Stimulated activated CD4-positive, alpha-beta T cell treated with anti-CD3 and anti-CD28 coated beads, TNF-alpha, amount 100 ng/mL, for 48 hours (primary cell): ENCODE measurements around the gene SUCO.
"Not testable (repeated sequence)": the region's sequence is repeated elsewhere in the genome, so short reads cannot be mapped to it uniquely, and the experiment has no call there.

Experiments used
- DNase-seq, 3 donors: peaks; one replicate each; pipeline ENCODE4 v3.0.0-alpha.2; 2020; ENCODE audit warnings: low read depth in 3 of 3

Gene SUCO

DNA sequence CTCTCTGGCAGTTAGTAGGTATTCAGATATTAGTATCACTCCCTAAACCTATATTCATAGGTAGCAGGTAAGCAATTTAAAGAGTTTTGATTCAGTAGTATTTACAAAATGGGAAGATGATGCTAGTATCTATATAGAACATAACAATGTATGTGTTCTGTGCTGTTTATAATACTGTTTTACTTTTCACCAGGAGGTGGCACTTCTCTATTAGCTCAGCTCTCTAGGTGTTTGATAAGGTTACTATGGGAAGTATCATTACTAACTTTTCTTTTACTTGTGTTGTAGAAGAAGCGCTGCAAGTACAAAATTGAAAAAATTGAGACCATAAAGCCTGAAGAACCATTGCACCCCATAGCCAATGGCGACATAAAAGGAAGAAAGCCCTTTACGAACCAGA is 76.6 kb downstream of the SUCO start:
- no peak for DNase-seq

DNA sequence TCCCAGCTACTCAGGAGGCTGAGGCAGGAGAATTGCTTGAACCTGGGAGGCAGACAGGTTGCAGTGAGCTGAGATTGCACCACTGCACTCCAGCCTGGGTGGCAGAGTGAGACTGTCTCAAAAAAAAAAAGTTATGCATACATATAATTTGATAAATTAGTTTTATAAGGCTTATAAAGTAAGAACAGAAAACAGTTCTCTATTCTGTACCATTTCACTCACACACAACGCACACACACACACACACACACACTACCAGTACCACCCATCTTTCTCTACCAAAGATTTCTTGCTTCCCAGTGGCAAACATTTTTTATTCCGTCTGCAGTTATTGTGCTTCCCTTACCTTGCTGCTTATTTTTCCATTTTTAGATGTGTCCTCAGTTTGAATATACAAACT is 79.5 kb downstream of the SUCO start:
- no peak for DNase-seq

DNA sequence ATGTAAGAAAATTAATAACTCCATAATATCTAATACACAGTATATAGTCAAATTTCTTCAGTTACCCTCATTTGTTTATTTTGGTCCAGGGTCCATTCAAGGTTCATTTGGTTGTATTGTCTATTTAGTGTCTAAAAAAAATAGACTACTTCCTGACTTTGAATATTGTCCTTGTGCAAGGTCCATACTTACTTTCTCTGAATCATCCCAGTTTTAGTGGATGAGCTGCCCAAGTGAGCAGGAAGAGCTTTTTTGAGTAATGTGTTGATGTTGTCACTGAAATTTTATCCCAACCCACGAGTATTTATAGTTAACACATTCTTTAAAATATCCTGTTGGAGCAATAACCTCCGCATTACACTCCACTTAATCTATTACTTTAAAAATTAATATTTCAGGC is 80.3 kb downstream of the SUCO start:
- no peak for DNase-seq

DNA sequence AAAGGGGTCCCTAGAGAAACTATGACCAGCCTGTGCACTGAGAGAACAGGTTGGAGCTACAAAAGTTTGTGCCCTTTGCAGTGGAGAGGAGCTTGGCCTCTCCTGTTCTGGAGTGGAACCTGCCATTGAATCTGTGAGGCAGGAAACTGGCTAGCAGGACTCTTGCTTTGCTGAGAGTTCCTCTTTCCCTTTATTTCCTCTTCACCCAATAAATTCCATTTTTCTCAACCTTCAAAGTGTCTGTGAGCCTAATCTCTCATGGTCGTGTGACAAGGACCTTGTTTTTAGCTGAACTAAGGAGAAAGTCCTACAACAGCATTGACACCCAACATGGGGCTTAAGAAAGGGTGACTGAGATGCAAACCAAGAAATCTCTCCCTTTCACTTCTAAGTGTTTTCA is 83.2 kb downstream of the SUCO start:
- DNase-seq = no peak

DNA sequence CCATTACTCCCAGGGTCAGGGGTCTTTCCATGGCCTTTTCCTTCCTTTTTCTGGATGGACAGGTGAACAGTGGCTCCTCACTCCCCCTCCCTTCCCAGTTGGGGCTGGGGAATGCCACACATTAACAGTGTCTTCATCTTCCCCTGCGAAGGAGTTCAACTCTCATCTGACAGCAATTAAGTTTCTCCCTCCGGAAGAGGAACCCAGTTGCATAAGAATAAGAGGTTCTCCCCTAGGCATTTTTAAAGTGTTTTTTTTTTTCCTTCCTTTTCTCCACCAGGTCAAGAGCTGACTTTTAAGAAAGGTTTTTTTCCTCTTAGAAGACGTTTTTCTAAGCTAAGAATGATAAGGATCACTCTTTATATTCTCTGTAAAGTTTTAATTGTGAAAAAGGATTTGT is 83.7 kb downstream of the SUCO start:
- DNase-seq = no peak

DNA sequence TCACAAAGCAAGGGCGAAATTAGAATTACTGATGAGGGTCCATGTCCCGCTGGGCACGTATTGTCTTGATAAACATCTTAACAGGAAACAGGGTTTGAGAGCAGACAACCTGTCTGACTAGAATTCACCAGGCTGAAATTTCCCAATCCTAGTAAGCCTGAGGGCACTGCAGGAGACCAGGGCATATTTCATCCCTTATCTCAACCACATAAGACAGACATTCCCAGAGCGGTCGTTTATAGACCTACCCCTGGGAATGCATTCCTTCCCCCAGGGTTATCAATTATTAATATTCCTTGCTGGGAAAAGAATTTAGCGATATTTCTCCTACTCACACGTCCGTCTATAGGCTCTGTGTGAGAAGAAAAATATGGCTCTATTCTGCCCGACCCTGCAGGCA is 87.7 kb downstream of the SUCO start:
- DNase-seq = not testable (repeated sequence)

DNA sequence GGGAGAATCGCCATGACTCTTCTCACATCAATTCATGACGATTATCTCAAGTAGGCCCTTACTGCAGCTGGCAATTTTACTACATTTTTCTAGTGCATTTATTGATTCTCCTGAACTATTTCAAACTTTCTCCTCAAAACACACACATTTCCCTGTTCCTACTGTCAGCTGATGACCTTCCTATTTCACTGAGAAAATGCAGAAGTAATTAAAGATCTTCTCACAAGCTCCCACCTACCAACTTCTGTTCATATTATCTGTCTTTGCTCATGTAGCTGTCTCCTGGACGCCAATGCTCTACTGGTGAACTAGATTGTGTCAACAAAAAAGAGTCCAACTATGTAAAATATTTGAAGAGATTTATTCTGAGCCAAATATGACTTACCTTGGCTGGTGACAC is 89.6 kb downstream of the SUCO start:
- DNase-seq = no peak

DNA sequence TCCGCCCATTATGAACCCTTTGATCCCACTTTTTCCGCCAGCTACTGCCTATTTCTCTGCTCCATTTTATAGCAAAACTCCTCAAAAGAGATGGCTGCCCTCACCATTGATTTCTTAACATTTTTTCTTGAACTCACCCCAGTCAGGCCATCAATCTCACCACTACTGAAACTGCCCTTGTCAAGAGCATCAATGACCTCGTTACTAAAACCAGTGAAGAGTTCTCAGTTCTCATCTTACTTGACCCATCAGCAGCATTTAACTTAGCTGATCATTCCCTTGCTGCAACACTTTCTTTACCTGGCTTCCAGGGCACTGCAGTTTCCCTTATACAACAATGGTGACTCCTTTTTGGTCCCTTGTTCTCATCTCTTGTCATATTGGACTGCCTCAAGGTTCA is 90.8 kb downstream of the SUCO start:
- no peak for DNase-seq

DNA sequence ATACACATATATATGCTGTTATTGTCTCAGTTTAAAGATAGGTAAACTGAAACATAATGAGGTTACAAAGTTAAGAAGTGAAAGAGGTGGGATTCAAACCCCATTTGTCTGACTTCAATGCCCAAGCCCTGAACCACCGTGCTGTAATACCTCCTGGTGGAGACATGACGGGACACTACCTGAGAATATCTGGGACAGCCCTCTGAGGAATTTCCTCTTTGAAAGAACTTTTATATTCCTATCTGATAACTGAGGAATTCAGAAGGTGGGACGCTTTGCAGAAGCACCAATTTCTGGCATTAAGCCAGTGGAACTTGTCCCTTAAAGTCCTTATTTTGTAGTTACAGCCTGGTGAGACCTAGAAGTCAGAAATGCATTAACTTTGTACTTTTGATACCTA is 93.9 kb downstream of the SUCO start:
- DNase-seq = no peak

DNA sequence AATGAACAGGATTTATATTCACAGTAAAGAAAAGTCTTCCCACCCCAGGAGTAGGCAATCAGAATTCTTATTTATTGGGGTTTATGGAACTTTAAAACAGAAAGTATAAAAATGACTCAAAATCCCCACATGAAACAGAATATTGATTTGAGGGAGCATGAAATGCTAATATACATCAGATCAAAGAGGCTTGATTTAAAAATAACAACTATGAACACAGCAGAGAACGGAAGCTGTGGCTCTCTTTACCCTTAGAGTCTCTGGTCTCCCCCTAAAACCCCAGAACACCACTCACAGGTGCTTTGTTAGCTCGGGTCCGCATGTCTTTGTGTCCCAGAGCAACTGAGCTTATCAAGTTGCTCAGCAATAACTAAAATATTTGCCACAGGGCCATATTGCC is 94.8 kb downstream of the SUCO start:
- DNase-seq = no peak

DNA sequence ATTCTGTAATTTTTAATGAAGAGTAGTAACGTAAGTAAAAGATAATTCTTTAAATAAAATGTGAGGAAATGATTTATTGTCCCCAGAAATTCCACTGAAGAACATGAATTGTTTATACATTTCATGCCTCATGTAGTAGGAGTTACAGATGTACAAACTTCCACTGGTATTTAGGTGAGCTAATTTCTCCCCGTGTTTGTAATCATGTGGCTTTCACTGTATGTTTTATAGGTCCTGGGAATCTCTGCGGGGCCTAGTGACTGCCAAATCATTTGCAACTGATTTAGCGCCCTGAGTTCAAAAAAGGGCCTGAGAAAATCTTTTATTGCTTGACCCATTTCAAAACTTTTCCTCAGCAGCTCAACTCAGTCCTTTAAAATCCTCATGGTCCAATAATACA is 95.5 kb downstream of the SUCO start:
- no peak for DNase-seq

DNA sequence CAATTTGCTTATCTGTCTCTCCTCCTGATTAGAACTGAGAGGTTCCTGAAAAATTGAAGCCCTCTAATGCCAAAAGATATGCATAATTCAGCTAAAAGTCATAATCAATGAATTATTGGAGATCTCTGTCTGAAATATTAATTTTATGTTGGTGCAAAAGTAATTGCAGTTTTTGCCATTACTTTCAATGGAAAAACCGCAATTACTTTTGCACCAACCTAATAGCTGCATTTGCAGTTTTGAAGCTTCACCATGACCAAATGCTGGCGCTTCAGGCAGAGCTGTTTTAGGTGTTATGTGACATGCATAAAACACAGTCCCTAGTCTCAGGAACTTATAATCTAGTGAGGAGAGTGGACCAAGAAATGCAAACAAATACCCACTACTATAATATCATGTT is 96.2 kb downstream of the SUCO start:
- DNase-seq = no peak

DNA sequence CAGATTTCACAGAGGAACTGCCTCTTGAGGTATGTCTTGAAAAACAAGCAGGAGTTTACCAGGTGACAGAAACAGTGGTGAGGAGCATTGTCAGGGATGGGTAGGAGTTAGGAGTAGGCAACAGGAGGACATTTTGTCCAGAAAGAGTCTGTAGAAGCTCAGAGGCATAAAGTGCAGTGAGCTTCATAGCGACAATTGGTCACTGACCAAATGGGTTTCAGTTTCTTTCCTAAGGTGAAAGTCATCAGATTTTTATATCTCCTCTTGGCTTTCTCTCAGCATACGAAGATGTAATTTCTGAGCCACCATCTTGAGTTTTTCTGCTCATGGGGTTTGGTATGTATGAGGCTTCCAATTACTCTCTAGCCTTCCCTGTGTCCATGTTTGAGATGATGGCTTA is 96.7 kb downstream of the SUCO start:
- no peak for DNase-seq

DNA sequence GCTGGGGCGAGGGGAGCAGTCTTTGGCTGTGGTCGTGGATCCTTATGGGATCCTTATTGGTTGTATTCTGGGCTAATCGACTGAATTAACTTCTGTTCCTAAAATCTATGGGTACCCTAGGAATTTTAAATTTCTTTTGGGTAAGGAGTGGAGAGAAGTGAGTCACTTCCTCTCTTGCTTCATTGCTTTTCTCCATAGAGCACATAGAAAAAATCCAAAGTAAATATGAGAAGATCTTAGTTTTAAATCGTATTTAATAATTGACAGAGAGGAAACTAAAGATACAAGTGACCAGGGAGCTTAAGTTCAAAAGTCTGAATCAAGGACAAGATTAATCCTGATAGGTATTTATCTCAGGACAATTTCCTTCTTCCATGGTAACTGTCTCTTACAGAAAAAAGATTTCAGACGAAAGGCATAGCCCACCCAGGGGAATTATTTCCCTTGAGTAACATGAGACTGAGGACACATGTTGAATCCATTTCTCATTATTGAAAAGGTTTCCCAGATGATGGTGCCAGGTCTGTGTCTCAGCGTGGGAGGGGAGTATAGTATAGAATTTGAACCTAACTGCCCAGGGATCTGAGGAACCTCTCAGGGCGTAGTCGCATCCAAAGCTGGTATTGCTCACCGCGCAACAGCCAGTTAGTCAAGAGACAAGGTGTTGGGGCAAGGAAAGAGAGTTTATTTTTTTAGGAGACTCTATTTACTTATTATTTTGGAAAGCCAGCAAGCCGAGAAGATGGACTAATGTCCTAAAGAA is 97.3 kb downstream of the SUCO start:
- no peak for DNase-seq

DNA sequence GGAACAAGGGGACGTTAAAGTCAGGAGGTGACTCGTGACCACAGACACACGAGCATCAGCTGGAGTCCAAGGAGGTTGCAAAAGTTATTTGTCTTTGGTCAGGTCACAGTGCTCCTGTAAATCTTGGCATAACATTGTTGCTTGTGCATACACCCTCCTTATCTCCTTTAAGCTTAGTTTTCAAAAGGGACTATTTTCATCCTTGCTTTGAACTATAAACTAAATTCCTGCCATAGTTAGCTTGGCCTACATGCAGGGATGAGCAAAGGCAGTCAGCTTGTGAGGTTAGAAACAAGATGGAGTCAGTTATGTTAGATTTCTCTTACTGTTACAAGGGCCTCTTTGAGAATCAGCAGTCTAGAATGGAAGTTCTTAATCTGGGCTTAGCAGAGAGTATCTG is 97.9 kb downstream of the SUCO start:
- DNase-seq = no peak

DNA sequence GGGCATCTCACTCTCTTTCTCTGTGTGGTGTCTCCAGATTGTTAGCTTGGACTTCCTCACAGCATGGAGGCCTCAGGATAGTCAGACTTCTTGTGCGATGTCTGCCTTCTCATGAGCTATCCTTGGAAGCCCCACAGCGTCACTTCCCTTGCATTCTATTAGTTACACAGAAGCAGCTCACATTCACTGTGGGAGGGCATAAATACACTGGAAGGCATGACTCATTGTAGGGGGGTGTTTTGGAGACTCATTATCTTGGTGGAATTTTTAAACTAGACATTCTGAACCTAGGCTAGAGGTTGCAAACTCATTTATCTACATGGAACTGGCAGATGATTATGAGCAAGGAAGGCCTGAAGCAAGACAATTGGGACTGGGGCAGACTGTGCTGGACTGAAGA is 104.6 kb downstream of the SUCO start:
- DNase-seq = no peak

DNA sequence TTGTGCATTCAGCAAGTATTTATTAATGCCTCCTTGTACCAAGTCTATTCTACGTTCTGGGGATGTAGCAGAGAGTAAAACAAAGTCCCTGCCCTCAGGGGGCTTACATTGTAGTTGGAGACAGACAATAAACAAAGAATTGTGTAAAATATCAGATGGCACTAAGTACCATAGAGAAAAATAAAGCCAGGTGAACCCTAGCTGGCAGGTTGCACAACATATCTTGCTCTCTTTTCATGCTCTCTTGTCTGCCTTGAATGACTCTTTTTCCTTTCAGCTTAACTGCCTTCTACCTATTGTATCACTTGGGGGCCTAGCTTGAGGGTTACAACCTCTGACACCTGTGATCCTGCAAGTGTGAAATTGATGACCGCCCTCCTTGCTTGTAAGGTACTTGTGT is 105.3 kb downstream of the SUCO start:
- no peak for DNase-seq

DNA sequence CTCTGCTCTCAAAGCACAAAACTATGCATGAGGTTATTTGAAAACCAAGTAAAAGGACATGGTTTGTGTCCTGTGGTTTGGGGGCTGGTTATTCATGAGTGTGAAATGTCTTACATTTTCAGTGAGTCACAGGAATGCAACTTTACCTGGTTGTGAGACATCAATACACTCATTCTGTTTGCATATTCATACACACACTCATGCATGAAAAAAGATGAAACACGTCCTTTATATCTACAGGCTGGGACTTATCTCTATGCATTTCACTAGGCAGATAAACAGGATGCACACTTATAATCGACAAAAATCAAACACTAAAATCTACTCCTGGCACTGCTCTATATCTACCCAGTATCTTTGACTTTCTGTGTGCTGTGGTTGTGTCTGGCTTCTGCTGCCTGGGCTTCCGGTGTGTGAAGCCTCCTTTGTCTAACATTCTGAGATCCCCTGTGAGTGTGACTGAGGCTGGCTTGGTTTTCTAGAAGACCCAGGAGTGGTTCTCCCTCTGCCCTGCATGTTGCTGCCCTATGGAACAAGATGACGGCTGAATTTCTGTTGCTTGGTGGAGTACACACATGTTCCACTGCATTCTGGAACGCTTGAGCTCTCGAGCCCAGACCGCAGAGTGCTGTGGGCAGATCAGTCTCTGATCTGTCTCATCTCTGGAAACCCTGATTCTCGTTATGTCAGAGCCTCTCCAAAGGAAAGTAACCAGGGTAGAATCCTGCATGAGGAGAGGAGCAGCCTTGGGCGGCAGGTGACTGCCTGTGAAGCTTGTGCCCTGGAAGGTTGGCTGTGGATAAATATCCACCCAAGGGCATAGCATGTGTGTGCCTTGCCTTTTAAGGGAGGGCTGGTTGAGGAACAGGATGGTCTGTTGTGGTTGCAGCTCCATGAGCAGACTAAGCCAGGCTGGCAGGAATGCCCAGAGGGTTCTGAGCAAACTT is 106.2 kb downstream of the SUCO start:
- peak; percentile 61 to 79 (median 76) for DNase-seq

DNA sequence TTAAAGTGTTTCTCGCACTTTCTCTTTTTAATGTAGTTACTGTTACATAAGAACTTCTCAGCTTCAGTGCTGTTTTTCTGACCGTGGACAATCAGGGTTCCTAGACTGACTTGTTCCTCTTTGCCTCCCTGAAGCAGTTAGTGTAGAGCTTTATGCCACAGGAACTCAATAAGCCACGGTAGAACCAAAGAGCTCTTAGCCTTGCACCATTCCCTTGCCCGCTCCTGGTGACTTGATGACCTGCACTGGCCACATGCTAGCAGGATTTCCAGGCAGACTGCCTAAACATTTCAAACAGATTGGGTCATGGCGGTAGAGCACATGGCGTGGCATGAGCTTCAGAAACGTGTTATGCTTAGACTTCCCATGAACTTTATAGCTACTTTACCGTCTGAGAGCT is 107.2 kb downstream of the SUCO start:
- no peak for DNase-seq

DNA sequence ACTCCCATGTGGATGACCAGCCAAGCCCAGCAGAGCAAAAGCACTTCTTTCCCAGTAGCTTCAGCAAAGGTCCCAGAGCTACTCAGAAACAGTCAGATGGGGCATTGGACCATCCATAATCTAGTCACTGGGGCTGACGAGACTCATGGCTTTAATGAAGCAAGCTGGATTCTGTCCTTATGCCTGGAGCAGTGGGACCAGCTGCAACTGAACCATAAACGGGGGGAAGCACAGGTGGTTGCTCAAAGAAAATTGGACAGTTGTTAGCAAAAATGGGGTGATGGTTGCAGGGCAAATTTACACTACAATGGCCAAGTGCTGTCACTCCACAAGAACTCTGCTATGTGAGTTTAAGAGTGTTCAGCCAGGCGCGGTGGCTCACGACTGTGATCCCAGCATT is 108.5 kb downstream of the SUCO start:
- no peak for DNase-seq

DNA sequence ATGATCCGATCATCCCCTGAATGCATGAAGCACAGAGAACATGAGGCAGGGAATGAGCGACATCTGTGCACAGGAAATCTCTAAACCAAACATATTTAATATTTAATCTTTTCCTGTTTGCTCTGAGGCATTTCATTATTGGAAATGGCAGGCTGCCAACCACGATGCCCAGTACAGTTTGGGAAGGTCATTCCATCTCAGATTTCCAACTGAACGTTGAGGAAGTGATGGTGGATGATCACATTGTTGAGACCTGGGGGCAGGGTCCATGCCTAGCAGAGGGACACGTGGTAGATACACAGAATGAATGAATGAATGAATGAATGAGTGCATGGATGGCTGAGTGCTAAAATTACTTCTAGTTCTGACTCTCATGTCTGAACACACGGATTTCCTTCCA is 110.0 kb downstream of the SUCO start:
- no peak for DNase-seq

DNA sequence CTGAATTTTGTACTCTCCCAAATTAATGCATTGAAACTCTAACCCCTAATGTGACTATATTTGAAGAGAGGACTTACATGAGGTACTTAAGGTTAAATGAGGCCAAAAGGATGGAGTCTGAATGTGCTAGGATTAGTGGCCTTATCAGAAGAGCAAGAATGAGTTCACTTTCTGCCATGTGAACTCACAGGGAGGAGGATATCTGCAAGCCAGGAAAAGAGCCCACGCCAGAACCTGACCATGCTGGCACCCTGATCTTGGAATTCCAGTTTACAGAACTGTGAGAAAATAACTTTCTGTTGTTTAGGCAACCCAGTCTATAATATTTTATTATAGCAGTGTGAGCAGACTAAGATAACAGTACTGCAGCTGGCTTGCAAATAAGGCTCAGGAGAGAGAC is 113.7 kb downstream of the SUCO start:
- no peak for DNase-seq

DNA sequence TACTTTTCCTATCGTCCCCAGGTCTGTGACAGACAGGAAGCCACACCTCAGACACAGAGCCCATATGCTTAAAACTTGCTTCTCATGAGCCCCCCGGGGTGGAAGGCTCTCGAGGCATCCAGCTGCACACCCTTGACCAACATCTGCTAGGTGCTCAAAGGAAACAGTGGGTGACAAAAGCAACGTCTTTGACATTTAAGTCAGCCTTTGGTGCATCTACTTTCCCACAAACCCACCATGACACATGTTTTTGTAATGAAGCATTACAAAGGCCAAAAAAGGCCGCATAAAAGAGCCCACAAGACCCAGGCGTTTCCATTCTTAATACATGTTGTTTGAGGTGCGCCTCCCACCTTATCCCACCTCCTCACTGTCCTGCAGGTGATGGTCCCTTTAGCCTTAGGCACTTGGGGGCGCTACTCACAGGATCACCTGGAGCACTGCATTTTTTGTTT is 114.2 kb downstream of the SUCO start:
- DNase-seq = no peak
